Liver (tissue), 3 donors: Measurements from ENCODE around the gene PIP.

Source experiments
- EGR1 ChIP-seq, 2 donors: IDR thresholded peaks; 2 replicates each; pipeline ENCODE4 v1.6.1; 2016 to 2018; ENCODE audit warnings: antibody characterized with exemption in 2 of 2, low read depth in 2 of 2
- GABPA ChIP-seq, 2 donors: IDR thresholded peaks in 1 of 2; conservative IDR thresholded peaks in 1 of 2; 2 replicates each; pipeline ENCODE4 v1.6.1; 2016; ENCODE audit warnings: antibody characterized with exemption in 2 of 2, mild to moderate bottlenecking in 1 of 2, moderate library complexity in 1 of 2
- NR2F2 ChIP-seq: IDR thresholded peaks from 2 replicates; pipeline ENCODE4 v1.6.1; 2016; ENCODE audit warnings: antibody characterized with exemption
- RAD21 ChIP-seq, 2 donors: IDR thresholded peaks; 2 replicates each; pipeline ENCODE4 v1.6.1; 2016; ENCODE audit warnings: antibody characterized with exemption in 2 of 2, mild to moderate bottlenecking in 2 of 2
- SP1 ChIP-seq: IDR thresholded peaks from 2 replicates; pipeline ENCODE4 v1.6.1; 2018; ENCODE audit warnings: antibody characterized with exemption, mild to moderate bottlenecking
- TAF1 ChIP-seq: conservative IDR thresholded peaks from 2 replicates; pipeline ENCODE4 v1.6.1; 2016; ENCODE audit warnings: antibody characterized with exemption, mild to moderate bottlenecking
- TF ChIP-seq, protein P1 (sequence below): fragments of 150-350 bp; IDR thresholded peaks from 2 replicates; pipeline ENCODE4 v1.5.1; 2017; ENCODE audit warnings: improper control_type of control experiment, low read depth, low read length; ENCODE audit not compliant: missing input control
- TF ChIP-seq, protein P2 (sequence below): IDR thresholded peaks from 2 replicates; pipeline ENCODE4 v1.6.1; 2016; ENCODE audit warnings: antibody characterized with exemption
- TF ChIP-seq, protein P3 (sequence below): IDR thresholded peaks from 2 replicates; pipeline ENCODE4 v1.6.1; 2016; ENCODE audit warnings: antibody characterized with exemption
- TF ChIP-seq, protein P4 (sequence below): IDR thresholded peaks from 2 replicates; pipeline ENCODE4 v1.6.1; 2016; ENCODE audit warnings: antibody characterized with exemption
- donor health status: healthy.
- donor health status: healthy.

DNA sequence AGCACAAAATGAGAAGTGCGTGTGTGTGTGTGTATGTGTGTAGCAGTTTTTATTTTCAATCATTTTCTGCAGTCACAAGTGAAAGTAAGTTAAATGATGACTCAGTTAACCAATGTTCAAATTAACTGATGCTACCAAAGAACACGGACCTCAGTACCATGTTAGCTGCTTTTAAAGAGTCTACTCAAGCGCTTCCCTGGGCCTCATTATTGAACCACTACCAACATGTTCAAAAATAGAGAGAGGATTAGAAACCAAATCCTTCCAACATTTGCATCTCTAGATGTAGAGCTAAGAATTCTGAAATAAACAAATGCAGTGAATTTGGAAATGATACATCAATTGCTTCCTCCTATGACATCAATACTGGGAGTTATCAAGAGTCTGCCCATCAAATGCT is 51.1 kb downstream of the PIP start, which contains the start of gene TAS2R39:
- TF ChIP-seq NR2F2 (no peak), GABPA (IDR thresholded peaks at IDR 0.05 in 1 of 2, conservative IDR thresholded peaks at IDR 0.05 in 1 of 2) (no peak), RAD21 (IDR thresholded peaks at IDR 0.05) (no peak), EGR1 (IDR thresholded peaks at IDR 0.05; ENCODE audit: low read depth in 2 of 2) (no peak), TAF1 (no peak), SP1 (no peak)
- TF ChIP-seq, protein P1, sequence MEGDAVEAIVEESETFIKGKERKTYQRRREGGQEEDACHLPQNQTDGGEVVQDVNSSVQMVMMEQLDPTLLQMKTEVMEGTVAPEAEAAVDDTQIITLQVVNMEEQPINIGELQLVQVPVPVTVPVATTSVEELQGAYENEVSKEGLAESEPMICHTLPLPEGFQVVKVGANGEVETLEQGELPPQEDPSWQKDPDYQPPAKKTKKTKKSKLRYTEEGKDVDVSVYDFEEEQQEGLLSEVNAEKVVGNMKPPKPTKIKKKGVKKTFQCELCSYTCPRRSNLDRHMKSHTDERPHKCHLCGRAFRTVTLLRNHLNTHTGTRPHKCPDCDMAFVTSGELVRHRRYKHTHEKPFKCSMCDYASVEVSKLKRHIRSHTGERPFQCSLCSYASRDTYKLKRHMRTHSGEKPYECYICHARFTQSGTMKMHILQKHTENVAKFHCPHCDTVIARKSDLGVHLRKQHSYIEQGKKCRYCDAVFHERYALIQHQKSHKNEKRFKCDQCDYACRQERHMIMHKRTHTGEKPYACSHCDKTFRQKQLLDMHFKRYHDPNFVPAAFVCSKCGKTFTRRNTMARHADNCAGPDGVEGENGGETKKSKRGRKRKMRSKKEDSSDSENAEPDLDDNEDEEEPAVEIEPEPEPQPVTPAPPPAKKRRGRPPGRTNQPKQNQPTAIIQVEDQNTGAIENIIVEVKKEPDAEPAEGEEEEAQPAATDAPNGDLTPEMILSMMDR = no peak
- TF ChIP-seq, protein P2, sequence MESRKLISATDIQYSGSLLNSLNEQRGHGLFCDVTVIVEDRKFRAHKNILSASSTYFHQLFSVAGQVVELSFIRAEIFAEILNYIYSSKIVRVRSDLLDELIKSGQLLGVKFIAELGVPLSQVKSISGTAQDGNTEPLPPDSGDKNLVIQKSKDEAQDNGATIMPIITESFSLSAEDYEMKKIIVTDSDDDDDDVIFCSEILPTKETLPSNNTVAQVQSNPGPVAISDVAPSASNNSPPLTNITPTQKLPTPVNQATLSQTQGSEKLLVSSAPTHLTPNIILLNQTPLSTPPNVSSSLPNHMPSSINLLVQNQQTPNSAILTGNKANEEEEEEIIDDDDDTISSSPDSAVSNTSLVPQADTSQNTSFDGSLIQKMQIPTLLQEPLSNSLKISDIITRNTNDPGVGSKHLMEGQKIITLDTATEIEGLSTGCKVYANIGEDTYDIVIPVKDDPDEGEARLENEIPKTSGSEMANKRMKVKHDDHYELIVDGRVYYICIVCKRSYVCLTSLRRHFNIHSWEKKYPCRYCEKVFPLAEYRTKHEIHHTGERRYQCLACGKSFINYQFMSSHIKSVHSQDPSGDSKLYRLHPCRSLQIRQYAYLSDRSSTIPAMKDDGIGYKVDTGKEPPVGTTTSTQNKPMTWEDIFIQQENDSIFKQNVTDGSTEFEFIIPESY = no peak
- TF ChIP-seq, protein P3, sequence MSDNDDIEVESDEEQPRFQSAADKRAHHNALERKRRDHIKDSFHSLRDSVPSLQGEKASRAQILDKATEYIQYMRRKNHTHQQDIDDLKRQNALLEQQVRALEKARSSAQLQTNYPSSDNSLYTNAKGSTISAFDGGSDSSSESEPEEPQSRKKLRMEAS = no peak
- TF ChIP-seq, protein P4, sequence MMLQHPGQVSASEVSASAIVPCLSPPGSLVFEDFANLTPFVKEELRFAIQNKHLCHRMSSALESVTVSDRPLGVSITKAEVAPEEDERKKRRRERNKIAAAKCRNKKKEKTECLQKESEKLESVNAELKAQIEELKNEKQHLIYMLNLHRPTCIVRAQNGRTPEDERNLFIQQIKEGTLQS = no peak
